ENCODE data around the gene FAM180A. TPM values are rescaled to one million over a fixed set of nuclear protein-coding genes. Genes with fewer than 3 reads are reported as not detected.

FAM180A gene
- total RNA-seq, 1 experiment from 2014 or later, result not detected

DNA sequence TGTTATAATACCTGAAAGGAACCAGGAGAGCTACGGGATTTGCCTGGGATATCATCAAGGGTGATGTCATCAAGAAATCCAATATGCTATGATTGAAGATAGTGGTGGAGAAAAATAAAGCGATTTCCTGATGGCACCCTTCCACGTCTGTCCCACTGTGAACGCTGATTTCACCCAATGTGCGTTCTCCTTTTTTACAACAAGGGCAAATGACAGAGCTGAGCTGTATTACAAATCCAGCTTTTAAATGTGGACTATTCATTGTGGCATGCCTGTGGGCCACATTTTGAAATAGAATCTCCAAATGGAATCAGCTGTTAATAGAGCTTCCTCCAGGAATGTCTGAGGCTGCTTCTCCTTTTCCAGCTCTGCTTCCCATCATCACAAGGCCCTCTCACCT, 43.9 kb downstream of the FAM180A start:
- ChIA-PET CTCF (no interaction called here), POLR2A (ENCODE audit: unreplicated experiment) (no interaction called here)
- Histone ChIP-seq H3F3A (ENCODE audit: low read length, unreplicated experiment) (peaks cover 3% of the 10 kb centered on the region), H3K4me3 (ENCODE audit: low read length) (no peak overlapping the region), H2AFZ (ENCODE audit: low read length) (no peak overlapping the region), H3K4me2 (ENCODE audit: low read length) (no peak overlapping the region), H3K4me1 (ENCODE audit: insufficient read depth, low read length) (peaks cover 19% of the 10 kb centered on the region), H4K20me1 (ENCODE audit: low read length) (no peaks in the 10 kb centered on the region), H3K79me2 (ENCODE audit: low read length) (no peaks in the 10 kb centered on the region), H3K27ac (ENCODE audit: low read length) (no peak overlapping the region), H3K9ac (ENCODE audit: low read length) (no peak overlapping the region), H3K9me3 (ENCODE audit: low read length) (no peaks in the 10 kb centered on the region), H3K36me3 (ENCODE audit: low read depth, low read length) (no peaks in the 10 kb centered on the region), H3K27me3 (ENCODE audit: low read length) (no peaks in the 10 kb centered on the region), H3K9me2 (replicated peaks; ENCODE audit: low read length) (no peaks in the 10 kb centered on the region)
- no peak for ATAC-seq
- no TSS peak for BruUV-seq (replicated peaks)
- intact Hi-C loops (cut with micrococcal nuclease), result no loop called here
- TF ChIP-seq EZH2 (IDR thresholded peaks at IDR 0.05; ENCODE audit: low read length, unreplicated experiment) (no peak), EZH2phosphoT487 (IDR thresholded peaks at IDR 0.05; ENCODE audit: borderline replicate concordance, low read length) (no peak)
- TF ChIP-seq, protein P1, sequence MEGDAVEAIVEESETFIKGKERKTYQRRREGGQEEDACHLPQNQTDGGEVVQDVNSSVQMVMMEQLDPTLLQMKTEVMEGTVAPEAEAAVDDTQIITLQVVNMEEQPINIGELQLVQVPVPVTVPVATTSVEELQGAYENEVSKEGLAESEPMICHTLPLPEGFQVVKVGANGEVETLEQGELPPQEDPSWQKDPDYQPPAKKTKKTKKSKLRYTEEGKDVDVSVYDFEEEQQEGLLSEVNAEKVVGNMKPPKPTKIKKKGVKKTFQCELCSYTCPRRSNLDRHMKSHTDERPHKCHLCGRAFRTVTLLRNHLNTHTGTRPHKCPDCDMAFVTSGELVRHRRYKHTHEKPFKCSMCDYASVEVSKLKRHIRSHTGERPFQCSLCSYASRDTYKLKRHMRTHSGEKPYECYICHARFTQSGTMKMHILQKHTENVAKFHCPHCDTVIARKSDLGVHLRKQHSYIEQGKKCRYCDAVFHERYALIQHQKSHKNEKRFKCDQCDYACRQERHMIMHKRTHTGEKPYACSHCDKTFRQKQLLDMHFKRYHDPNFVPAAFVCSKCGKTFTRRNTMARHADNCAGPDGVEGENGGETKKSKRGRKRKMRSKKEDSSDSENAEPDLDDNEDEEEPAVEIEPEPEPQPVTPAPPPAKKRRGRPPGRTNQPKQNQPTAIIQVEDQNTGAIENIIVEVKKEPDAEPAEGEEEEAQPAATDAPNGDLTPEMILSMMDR (conservative IDR thresholded peaks at IDR 0.05; ENCODE audit: low read depth, low read length), result no peak
- no peak for DNase-seq

DNA sequence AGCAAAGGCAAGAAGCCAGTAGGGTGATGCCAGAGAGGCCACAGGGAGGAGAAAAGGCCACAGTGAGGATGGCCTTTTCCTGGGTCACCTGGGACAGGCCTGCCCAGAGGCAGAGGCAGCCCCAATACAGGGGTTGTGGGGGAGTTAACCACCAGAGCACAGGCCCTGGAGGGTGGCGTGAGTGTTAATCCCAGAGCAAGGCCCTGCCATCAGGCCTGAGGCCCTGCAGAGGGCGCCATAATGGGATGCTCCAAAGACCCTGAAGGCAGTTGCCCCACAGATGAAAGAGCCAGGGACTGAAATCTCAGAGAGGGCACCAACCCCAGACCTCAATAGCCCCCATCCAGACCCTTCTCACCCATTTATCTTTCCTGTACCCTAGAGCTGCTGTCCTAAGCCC, 44.5 kb downstream of the FAM180A start:
- no peaks in the 10 kb centered on the region for H4K20me1 ChIP-seq (ENCODE audit: low read length)
- peaks cover 19% of the 10 kb centered on the region for H3K4me1 ChIP-seq (ENCODE audit: insufficient read depth, low read length)
- H3K27me3 ChIP-seq (ENCODE audit: low read length), result no peaks in the 10 kb centered on the region
- ChIA-PET CTCF (no interaction called here), POLR2A (ENCODE audit: unreplicated experiment) (no interaction called here)
- intact Hi-C loops (cut with micrococcal nuclease), result no loop called here
- no peaks in the 10 kb centered on the region for H3K9me2 ChIP-seq (replicated peaks; ENCODE audit: low read length)
- no peak overlapping the region for H3K4me2 ChIP-seq (ENCODE audit: low read length)
- H3K9ac ChIP-seq (ENCODE audit: low read length), result no peak overlapping the region
- BruUV-seq (replicated peaks), result no TSS peak
- no peak overlapping the region for H3K4me3 ChIP-seq (ENCODE audit: low read length)
- TF ChIP-seq, protein P1 (conservative IDR thresholded peaks at IDR 0.05; ENCODE audit: low read depth, low read length), result peak; percentile 42; the same call in 1 of the 2 replicates
- no peak for TF ChIP-seq EZH2 (IDR thresholded peaks at IDR 0.05; ENCODE audit: low read length, unreplicated experiment)
- TF ChIP-seq EZH2phosphoT487 (IDR thresholded peaks at IDR 0.05; ENCODE audit: borderline replicate concordance, low read length), result no peak
- H3K27ac ChIP-seq (ENCODE audit: low read length), result no peak overlapping the region
- DNase-seq, result no peak
- no peak for ATAC-seq
- no peaks in the 10 kb centered on the region for H3K9me3 ChIP-seq (ENCODE audit: low read length)
- no peak overlapping the region for H2AFZ ChIP-seq (ENCODE audit: low read length)
- peaks cover 3% of the 10 kb centered on the region for H3F3A ChIP-seq (ENCODE audit: low read length, unreplicated experiment)
- no peaks in the 10 kb centered on the region for H3K79me2 ChIP-seq (ENCODE audit: low read length)
- no peaks in the 10 kb centered on the region for H3K36me3 ChIP-seq (ENCODE audit: low read depth, low read length)

DNA sequence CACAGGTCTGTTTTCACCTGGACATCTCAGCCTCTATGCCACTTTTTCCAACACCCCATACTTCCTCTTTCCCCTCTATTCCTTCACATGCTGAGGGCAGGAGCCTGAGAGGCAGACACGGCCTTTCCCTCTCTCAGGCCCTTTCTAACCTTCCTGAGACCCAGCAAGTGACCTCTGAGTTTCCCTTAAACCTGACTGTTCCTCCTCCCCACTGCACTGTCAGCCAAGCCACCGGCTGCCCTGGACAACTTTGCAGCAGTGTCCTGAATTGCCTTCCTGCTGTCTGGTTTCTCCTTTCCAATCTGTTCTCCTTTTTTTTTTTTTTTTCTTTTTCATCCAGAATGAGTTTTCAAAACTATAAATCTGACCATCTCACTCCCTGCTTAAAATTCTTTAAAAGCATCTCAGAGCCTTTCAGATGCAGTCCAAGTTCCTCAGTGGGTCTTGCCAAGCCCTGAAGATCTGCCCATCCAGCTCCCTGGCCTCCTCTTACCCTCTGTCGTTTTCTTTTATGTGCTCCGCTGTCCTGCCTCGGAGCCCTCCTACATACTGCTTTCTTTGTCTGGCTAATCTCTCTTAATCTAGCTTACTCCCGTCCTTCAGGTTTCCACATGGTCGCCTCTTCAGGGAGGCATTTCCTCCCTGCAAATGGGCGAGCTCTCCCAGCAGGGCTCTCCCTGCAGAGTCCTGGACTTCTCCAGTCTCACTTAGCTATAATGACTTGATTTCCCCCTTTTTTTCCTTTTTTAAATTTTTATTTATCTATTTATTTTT, 51.1 kb downstream of the FAM180A start:
- H3K9ac ChIP-seq (ENCODE audit: low read length), result no peak overlapping the region
- H3K9me3 ChIP-seq (ENCODE audit: low read length), result no peaks in the 10 kb centered on the region
- H2AFZ ChIP-seq (ENCODE audit: low read length), result no peak overlapping the region
- H3K4me1 ChIP-seq (ENCODE audit: insufficient read depth, low read length), result no peaks in the 10 kb centered on the region; the same call in 1 of the 2 replicates
- H3K4me2 ChIP-seq (ENCODE audit: low read length), result no peak overlapping the region
- no peaks in the 10 kb centered on the region for H3K9me2 ChIP-seq (replicated peaks; ENCODE audit: low read length)
- no peaks in the 10 kb centered on the region for H3K27me3 ChIP-seq (ENCODE audit: low read length)
- no peak overlapping the region for H3K4me3 ChIP-seq (ENCODE audit: low read length)
- BruUV-seq (replicated peaks), result no TSS peak
- H3K27ac ChIP-seq (ENCODE audit: low read length), result no peak overlapping the region
- no peaks in the 10 kb centered on the region for H3K79me2 ChIP-seq (ENCODE audit: low read length)
- TF ChIP-seq EZH2phosphoT487 (IDR thresholded peaks at IDR 0.05; ENCODE audit: borderline replicate concordance, low read length), result no peak
- TF ChIP-seq, protein P1 (conservative IDR thresholded peaks at IDR 0.05; ENCODE audit: low read depth, low read length), result no peak
- no peak for TF ChIP-seq EZH2 (IDR thresholded peaks at IDR 0.05; ENCODE audit: low read length, unreplicated experiment)
- ChIA-PET POLR2A (ENCODE audit: unreplicated experiment) (no interaction called here), CTCF (no interaction called here)
- H3K36me3 ChIP-seq (ENCODE audit: low read depth, low read length), result no peaks in the 10 kb centered on the region
- DNase-seq (no peak), ATAC-seq (no peak)
- no peaks in the 10 kb centered on the region for H4K20me1 ChIP-seq (ENCODE audit: low read length)
- intact Hi-C loops (cut with micrococcal nuclease), result no loop called here
- no peaks in the 10 kb centered on the region for H3F3A ChIP-seq (ENCODE audit: low read length, unreplicated experiment)

Data from PC-3 (cell line).